K562 (cell line): Measurements from ENCODE around the gene CD68. TPM values are rescaled to one million over a fixed set of nuclear protein-coding genes. Genes with fewer than 3 reads are reported as not detected.

Source experiments
- ARID1B ChIP-seq: fragments of 450-650 bp; IDR thresholded peaks from 2 replicates; pipeline ENCODE4 v1.6.1; 2016; ENCODE audit warnings: antibody characterized with exemption, mild to moderate bottlenecking, inconsistent platforms
- ATF7 ChIP-seq: fragments of 450-650 bp; IDR thresholded peaks from 2 replicates; pipeline ENCODE4 v1.7.1; 2014; ENCODE audit warnings: mild to moderate bottlenecking, moderate library complexity
- C11orf30 ChIP-seq: fragments of 450-650 bp; IDR thresholded peaks from 2 replicates; pipeline ENCODE4 v1.6.1; 2016; ENCODE audit warnings: low read depth, mild to moderate bottlenecking
- CBFB ChIP-seq: sonication (generic); formaldehyde crosslinking; IDR thresholded peaks from 2 replicates; pipeline ENCODE4 v1.4.0; 2020; ENCODE audit warnings: mild to moderate bottlenecking, missing genetic modification reagents
- CREB1 ChIP-seq, 2 experiments: sonication (generic) in 1 of 2; formaldehyde crosslinking in 1 of 2; IDR thresholded peaks; 2 replicates each; pipeline versions ENCODE4 v1.6.1 to v1.8.0; 2012 to 2022; ENCODE audit warnings: inconsistent platforms in 1 of 2, mild to moderate bottlenecking in 1 of 2, missing genetic modification reagents in 1 of 2, moderate library complexity in 1 of 2
- E2F1 ChIP-seq: sonication (generic); formaldehyde crosslinking; IDR thresholded peaks from 2 replicates; pipeline ENCODE4 v1.8.1; 2023; ENCODE audit warnings: mild to moderate bottlenecking, missing genetic modification reagents, moderate library complexity
- ELF2 ChIP-seq: fragments of 250-450 bp; sonication (Bioruptor Pico); IDR thresholded peaks from 2 replicates; pipeline ENCODE4 v1.5.0; 2021; ENCODE audit warnings: mild to moderate bottlenecking
- HSF4 ChIP-seq: fragments of 250-450 bp; sonication (Bioruptor Pico); IDR thresholded peaks from 2 replicates; pipeline ENCODE4 v2.1.2; 2022; ENCODE audit warnings: mild to moderate bottlenecking, moderate library complexity, borderline replicate concordance
- KLF6 ChIP-seq: fragments of 250-450 bp; sonication (Bioruptor Pico); IDR thresholded peaks from 2 replicates; pipeline ENCODE4 v1.4.0; 2020; ENCODE audit warnings: mild to moderate bottlenecking, moderate library complexity, borderline replicate concordance
- MAZ ChIP-seq, 2 experiments: fragments of 450-650 bp in 1 of 2; sonication (generic) in 1 of 2; formaldehyde crosslinking; IDR thresholded peaks in 1 of 2; conservative IDR thresholded peaks in 1 of 2; 2 replicates each; pipeline versions ENCODE4 v1.4.0 to v1.5.0; 2020; ENCODE audit warnings: mild to moderate bottlenecking in 1 of 2, missing genetic modification reagents in 1 of 2
- MYC ChIP-seq, 2 experiments: fragments of 250-450 bp in 1 of 2; sonication (Bioruptor Pico) in 1 of 2; IDR thresholded peaks; 2 replicates each; pipeline versions ENCODE4 v1.5.1 to v1.6.1; 2012 to 2021; ENCODE audit warnings: low read depth in 2 of 2, borderline replicate concordance in 1 of 2, improper control_type of control experiment in 1 of 2, low read length in 1 of 2, mild to moderate bottlenecking in 1 of 2, moderate library complexity in 1 of 2
- PCBP2 ChIP-seq: fragments of 200-400 bp; formaldehyde crosslinking; IDR thresholded peaks from 2 replicates; pipeline ENCODE4 v1.6.1; 2018; ENCODE audit warnings: low read length, low read depth, mild to moderate bottlenecking, moderate library complexity; ENCODE audit not compliant: poor library complexity, severe bottlenecking
- POLR3G ChIP-seq: IDR thresholded peaks from 2 replicates; pipeline ENCODE4 v1.6.1; 2011; ENCODE audit not compliant: insufficient read length, insufficient replicate concordance; ENCODE audit errors: extremely low read depth
- SNRNP70 ChIP-seq: fragments of 200-400 bp; formaldehyde crosslinking; optimal IDR thresholded peaks from 2 replicates; pipeline ENCODE3; 2017; ENCODE audit warnings: low read depth, low read length
- TAF9B ChIP-seq: fragments of 450-650 bp; IDR thresholded peaks from 2 replicates; pipeline ENCODE4 v1.6.1; 2018; ENCODE audit warnings: mild to moderate bottlenecking; ENCODE audit not compliant: partially characterized antibody
- TCF7 ChIP-seq: sonication (generic); IDR thresholded peaks from 2 replicates; pipeline ENCODE4 v1.6.1; 2016; ENCODE audit warnings: antibody characterized with exemption, borderline replicate concordance
- TGIF2 ChIP-seq: sonication (generic); formaldehyde crosslinking; IDR thresholded peaks from 2 replicates; pipeline ENCODE4 v1.8.1; 2022; ENCODE audit warnings: mild to moderate bottlenecking, missing genetic modification reagents, moderate library complexity
- THAP7 ChIP-seq: fragments of 250-450 bp; sonication (Bioruptor Pico); IDR thresholded peaks from 2 replicates; pipeline ENCODE4 v1.5.0; 2021
- ZNF263 ChIP-seq: sonication (generic); formaldehyde crosslinking; IDR thresholded peaks from 2 replicates; pipeline ENCODE4 v1.8.0; 2022; ENCODE audit warnings: mild to moderate bottlenecking, missing genetic modification reagents, borderline replicate concordance
- ZNF384 ChIP-seq: IDR thresholded peaks from 2 replicates; pipeline ENCODE4 v1.6.1; 2012; ENCODE audit warnings: low read depth, low read length, improper control_type of control experiment
- ZNF830 ChIP-seq: fragments of 250-450 bp; sonication (Bioruptor Pico); IDR thresholded peaks from 2 replicates; pipeline ENCODE4 v1.5.0; 2021; ENCODE audit warnings: mild to moderate bottlenecking
- polyA plus RNA-seq, 8 experiments: library from polyadenylated mRNA; depleted of rRNA in 4 of 8; stranded (reverse) in 5 of 8; unstranded in 3 of 8; fragments of >200 nt; fragmentation: Nextera tagmentation in 2 of 8; fragmentation: Illumina TruSeq in 1 of 8; extraction: Ambion mirVana in 2 of 8; extraction: Trizol in 1 of 8; gene quantifications; 2 replicates each; pipeline versions ENCODE4 v1.2.1 to v1.2.3, GENCODE V29; 2011 to 2014; ENCODE audit warnings: inconsistent platforms in 1 of 8, missing spikeins in 1 of 8
- total RNA-seq, 7 experiments: library from RNA; depleted of rRNA in 6 of 7; stranded (reverse); fragments of >200 nt in 6 of 7; fragmentation: Illumina TruSeq in 2 of 7; extraction: Trizol in 2 of 7; gene quantifications; 2 replicates each; pipeline versions ENCODE4 v1.2.1 to v1.2.3, GENCODE V29; 2011 to 2021; ENCODE audit warnings: low replicate concordance in 1 of 7
- TF ChIP-seq, protein P1 (sequence below): sonication (generic); formaldehyde crosslinking; IDR thresholded peaks from 2 replicates; pipeline ENCODE4 v1.8.0; 2023; ENCODE audit warnings: mild to moderate bottlenecking, missing genetic modification reagents

Gene CD68
- total and polyA plus RNA-seq, 9 of the 15 experiments (the other 6 are each of a cell fraction or from before 2014, with no cell fraction given): 28.2 to 89.8 (median 37.7) TPM

- TF ChIP-seq THAP7 (CRISPR knock-in tag): no peak
- TF ChIP-seq HSF4 (CRISPR knock-in tag): no peak
- peak; percentile 58 for TF ChIP-seq PCBP2
- TF ChIP-seq ZNF830 (CRISPR knock-in tag): 0 out of 2 replicates have a peak, but pooled peaks have one; percentile 73
- TF ChIP-seq TCF7: 0 out of 2 replicates have a peak, but pooled peaks have one; percentile 47
- no peak for TF ChIP-seq KLF6 (CRISPR knock-in tag)
- no peak for TF ChIP-seq CBFB
- 0 out of 2 replicates have a peak, but pooled peaks have one; percentile 21 for TF ChIP-seq C11orf30
- 0 out of 2 replicates have a peak, but pooled peaks have one; percentile 10 for TF ChIP-seq ARID1B
- no peak for TF ChIP-seq ZNF263 (CRISPR knock-in tag)
- peak; percentile 93 for TF ChIP-seq TGIF2 (CRISPR knock-in tag)
- TF ChIP-seq SNRNP70: peak; percentile 24
- peak; percentile 67 for TF ChIP-seq TAF9B
- TF ChIP-seq CREB1 (IDR thresholded peaks at IDR 0.05): peak; percentile 93
- TF ChIP-seq CREB1 (CRISPR knock-in tag; IDR thresholded peaks at IDR 0.05): peak; percentile 94
- peak; percentile 95 for TF ChIP-seq ATF7
- TF ChIP-seq MAZ (CRISPR knock-in tag; conservative IDR thresholded peaks at IDR 0.05 in 1 of 2, IDR thresholded peaks at IDR 0.05 in 1 of 2): peak in 1 of 2 experiments; percentile 56; a peak in 2 of 4 replicates
- peak; percentile 76 for TF ChIP-seq ELF2 (CRISPR knock-in tag)
- no peak for TF ChIP-seq MYC (IDR thresholded peaks at IDR 0.05; ENCODE audit: low read depth, low read length)
- 0 out of 2 replicates have a peak, but pooled peaks have one; percentile 11 for TF ChIP-seq MYC (CRISPR knock-in tag; IDR thresholded peaks at IDR 0.05; ENCODE audit: borderline replicate concordance, low read depth)
- TF ChIP-seq, protein P1, sequence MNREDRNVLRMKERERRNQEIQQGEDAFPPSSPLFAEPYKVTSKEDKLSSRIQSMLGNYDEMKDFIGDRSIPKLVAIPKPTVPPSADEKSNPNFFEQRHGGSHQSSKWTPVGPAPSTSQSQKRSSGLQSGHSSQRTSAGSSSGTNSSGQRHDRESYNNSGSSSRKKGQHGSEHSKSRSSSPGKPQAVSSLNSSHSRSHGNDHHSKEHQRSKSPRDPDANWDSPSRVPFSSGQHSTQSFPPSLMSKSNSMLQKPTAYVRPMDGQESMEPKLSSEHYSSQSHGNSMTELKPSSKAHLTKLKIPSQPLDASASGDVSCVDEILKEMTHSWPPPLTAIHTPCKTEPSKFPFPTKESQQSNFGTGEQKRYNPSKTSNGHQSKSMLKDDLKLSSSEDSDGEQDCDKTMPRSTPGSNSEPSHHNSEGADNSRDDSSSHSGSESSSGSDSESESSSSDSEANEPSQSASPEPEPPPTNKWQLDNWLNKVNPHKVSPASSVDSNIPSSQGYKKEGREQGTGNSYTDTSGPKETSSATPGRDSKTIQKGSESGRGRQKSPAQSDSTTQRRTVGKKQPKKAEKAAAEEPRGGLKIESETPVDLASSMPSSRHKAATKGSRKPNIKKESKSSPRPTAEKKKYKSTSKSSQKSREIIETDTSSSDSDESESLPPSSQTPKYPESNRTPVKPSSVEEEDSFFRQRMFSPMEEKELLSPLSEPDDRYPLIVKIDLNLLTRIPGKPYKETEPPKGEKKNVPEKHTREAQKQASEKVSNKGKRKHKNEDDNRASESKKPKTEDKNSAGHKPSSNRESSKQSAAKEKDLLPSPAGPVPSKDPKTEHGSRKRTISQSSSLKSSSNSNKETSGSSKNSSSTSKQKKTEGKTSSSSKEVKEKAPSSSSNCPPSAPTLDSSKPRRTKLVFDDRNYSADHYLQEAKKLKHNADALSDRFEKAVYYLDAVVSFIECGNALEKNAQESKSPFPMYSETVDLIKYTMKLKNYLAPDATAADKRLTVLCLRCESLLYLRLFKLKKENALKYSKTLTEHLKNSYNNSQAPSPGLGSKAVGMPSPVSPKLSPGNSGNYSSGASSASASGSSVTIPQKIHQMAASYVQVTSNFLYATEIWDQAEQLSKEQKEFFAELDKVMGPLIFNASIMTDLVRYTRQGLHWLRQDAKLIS (CRISPR knock-in tag): peak; percentile 80; the same call in 1 of the 2 replicates
- TF ChIP-seq ZNF384: no peak
- no peak for TF ChIP-seq POLR3G
- peak; percentile 59; the same call in 1 of the 2 replicates for TF ChIP-seq E2F1
Measured at GRCh38 chr17:7572588-7573323, 6.7 kb upstream of the CD68 start (continued).
